Suppressor macrophage treated with lipopolysaccharide for 4 hours (primary cell): Measurements from ENCODE around the gene PPP6R2.
"Not testable (repeated sequence)": the region's sequence is repeated elsewhere in the genome, so short reads cannot be mapped to it uniquely, and the experiment has no call there.

Experiments
- DNase-seq: peaks from one replicate; pipeline ENCODE4 v3.0.0-alpha.2; 2020

The PPP6R2 gene

DNA sequence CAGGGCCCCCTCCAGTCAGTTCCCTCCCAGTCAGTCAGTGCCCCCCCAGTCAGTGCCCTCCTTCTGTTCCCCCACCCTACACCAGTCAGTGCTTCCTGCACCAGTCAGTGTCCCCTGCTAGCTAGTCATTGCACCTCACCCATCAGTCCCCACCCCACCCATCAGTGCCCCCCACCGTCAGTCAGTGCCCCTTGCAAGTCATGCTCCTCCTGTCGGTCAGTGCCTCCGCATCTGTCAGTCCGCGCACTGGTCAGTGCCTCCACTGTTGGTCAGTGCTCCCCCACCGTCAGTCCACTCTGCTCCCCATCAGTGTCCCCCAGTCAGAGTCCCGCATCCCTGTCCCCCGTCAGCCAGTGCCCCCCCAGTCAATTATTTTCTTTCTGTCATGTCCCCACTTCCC is 3.3 kb downstream of the PPP6R2 start:
- no peak for DNase-seq

DNA sequence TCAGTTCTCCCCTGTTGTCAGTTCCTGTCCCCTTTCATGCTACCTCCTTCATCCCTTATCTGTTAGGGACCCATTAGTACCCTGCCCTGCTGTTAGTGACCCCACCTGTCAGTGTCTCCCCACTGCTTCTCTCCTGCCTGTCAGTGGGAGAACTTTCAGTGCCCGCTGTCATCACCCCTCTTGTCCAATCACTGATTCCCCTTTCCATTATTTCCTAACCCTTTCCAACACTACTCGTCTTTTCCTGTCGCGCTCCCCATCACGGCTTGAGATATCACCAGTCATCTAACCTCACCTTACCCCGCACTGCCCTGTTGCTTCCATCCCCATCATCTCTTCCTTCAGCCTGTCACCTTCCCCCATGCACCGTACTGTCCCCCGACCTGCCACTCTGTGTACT is 4.0 kb downstream of the PPP6R2 start:
- no peak for DNase-seq

DNA sequence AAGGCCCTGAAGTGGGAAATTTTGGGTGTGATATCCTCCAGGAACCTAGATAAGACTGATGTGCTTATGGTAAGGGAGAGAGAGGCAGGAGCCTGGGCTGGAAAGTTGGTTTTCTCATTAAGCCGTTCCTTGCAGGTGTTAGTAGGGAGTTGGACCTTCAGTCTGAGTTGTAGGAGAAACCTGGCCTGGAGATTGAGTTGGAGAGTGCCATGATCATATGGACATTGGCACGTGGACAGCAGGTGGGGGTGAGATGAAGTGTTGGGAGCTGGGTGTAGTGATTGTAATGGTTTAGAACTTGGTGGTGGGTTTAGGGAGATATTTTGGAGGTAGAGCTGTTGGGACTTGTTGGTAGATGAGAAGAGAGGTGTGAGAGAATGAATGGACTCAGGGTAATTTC is 4.9 kb downstream of the PPP6R2 start:
- DNase-seq = no peak

DNA sequence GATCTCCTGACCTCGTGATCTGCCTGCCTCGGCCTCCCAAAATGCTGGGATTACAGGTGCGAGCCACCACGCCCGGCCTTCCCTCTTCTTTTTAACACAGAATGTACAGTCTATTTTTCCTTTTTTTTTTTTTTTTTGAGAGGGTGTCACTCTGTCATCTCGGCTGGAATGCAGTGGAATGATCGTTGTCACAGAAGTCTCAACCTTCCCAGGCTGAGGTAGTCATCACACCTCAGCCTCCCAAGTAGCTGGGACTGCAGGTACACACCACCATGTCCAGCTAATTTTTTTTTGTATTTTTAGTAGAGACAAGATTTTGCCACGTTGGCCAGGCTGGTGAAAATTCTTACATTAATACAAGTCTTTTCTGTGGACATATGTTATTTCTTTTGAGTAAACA is 13.1 kb downstream of the PPP6R2 start:
- no peak for DNase-seq

DNA sequence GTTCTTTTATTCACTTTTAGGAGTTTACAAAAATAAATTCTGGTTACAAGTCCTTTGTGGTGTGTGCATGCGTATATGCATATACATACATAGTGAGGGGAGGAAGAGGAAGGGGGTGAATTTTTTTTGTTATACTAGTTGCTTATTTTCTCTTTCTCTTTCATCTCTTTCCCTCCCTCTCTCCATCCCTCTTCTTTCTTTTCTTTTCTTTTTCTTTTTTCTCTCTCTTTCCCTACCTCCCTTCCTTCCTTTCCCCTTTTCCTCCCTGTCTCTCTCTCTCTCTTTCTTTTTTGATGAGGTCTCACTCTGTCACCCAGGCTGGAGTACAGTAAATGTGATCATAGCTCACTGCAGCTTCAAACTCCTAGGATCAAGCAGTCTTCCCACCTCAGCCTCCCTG is 14.1 kb downstream of the PPP6R2 start:
- no peak for DNase-seq

DNA sequence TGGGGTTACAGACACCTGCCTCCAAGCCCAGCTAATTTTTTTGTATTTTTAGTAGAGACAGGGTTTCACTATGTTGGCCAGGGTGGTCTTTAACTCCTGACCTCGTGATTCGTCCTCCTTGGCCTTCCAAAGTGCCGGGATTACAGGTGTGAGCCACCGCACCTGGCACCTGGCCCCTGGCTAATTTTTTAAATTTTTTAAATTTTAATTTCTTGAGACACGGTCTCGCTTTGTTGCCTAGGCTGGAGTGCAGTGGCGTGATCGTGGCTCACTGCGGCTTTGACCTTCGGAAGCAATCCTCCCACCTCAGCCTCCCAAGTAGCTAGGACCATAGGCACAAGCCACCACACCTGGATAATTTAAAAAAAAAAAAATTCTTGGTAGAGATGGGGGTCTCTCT is 14.6 kb downstream of the PPP6R2 start:
- DNase-seq = no peak

DNA sequence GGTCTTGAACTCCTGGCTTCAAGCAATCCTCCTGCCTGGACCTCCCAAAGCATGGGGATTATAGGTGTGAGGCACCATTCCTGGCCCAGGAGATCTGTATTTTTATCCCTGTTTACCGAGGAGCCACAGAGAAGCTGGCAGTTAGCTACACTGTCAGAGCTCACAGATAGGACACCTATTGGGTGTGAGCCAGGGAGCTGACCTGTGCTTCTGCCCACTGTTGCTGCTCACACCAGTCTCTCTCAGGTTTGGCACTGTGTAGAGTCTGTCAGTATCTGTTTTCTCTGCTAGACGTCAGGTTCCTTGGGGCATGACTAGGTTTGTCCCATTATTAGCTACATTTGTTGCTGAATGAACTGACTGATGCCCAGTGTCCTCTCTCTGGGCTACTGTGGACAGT is 17.5 kb downstream of the PPP6R2 start:
- no peak for DNase-seq

DNA sequence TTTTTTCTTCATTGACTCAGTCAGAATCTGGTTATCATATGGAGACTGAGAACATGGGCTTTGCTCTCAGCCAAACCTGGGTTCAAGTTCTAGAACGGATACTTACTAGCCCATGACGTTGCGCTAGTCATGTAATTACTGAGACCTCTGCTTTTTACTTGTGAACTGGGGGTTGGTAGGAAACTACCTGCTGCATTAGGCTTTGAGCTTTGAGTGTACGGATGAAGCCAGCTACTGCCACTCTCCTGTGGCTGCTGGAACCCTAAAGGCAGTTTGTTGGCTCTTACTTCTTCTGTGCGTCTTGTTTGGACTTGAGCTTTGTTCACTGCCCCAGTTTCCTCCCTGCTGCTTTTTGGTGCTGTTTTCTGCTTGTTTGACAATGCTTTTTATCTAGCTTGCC is 18.1 kb downstream of the PPP6R2 start:
- DNase-seq = no peak

DNA sequence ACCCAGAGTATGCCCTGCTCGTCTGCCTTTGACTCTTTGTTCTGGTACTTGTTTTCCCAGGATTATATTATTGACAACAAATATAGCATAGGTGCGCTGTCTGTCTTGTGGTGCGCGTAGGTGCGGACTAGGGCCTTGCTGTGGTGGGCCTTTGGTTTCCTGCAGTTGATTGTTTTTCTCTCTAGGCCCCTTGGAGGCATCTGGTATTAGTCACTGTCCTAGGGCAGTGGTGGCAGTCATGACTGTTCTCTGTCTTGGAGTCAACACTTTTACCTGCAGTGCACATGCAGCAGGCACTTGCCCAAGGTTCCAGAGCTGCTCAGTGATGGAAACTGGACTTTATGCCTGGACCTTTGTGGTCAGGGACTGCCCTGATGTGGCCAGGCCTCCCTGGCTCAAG is 18.6 kb downstream of the PPP6R2 start:
- DNase-seq = no peak

DNA sequence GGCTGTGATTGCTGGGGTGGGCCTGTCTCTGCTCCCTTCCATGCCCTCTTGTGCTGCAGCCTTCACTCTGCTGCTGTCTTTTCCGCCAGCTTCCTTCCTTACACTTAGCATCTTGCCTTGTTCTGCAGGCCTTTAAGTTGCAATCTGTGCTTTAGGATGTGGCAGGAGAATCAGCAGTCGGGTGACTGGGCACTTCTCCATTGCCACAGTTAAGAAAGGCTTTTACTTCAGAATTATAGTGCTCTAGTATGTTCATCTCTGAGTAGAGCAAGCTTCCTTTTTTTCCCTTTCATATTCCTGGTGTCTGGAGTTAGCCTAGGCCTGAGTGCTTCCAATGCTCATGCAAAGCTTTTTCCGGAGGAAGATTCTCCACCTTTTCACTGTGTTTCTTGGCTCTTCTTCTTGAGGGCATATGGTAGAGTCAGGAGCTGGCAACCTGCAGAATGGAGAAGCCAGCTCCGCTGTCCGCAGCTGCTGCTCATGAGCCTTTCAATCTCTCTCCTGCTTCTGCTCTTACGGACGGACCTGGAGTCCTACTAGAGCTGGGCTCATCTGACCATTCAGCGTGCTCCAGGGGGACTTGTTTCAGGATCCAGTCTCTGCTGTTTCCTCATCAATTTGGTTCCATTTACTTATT is 20.2 kb downstream of the PPP6R2 start:
- no peak for DNase-seq

DNA sequence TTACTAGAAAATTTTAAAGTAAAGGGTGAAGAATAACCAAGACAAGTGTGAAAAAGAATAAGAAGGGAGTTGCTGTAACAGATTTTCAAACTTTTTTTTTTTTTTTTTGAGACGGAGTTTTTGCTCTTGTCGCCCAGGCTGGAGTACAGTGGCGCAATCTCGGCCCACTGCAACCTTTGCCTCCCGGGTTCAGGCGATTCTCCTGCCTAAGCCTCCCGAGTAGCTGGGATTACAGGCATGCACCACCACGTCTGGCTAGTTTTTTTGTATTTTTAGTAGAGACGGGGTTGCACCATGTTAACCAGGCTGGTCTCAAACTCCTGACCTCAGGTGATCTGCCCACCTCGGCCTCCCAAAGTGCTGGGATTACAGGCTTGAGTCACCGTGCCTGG is 20.7 kb downstream of the PPP6R2 start:
- not testable (repeated sequence) for DNase-seq

DNA sequence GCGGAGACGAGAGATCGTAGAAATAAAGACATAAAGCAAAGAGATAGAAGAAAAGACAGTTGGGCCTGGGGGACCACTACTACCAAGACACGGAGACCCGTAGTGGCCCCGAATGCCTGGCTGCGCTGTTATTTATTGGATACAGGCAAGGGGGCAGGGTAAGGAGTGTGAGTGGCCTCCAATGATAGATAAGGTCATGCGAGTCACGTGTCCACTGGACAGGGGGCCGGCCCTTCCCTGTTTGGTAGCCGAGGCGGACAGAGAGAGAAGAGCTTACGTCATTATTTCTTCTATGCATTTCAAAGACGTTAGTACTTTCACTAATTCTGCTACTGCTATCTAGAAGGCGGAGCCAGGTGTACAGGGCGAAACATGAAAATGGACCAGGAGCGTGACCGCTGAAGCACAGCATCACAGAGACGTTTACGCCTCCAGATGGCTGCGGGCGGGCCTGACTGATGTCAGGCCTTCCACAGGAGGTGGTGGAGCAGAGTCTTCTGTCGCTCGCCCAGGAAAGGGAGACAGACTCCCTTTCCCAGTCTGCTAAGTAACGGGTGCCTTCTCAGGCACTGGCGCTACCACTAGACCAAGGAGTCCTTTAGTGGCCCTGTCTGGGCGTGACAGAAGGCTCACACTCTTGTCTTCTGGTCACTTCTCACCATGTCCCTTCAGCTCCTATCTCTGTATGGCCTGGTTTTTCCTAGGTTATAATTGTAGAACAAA is 24.8 kb downstream of the PPP6R2 start:
- DNase-seq = no peak

DNA sequence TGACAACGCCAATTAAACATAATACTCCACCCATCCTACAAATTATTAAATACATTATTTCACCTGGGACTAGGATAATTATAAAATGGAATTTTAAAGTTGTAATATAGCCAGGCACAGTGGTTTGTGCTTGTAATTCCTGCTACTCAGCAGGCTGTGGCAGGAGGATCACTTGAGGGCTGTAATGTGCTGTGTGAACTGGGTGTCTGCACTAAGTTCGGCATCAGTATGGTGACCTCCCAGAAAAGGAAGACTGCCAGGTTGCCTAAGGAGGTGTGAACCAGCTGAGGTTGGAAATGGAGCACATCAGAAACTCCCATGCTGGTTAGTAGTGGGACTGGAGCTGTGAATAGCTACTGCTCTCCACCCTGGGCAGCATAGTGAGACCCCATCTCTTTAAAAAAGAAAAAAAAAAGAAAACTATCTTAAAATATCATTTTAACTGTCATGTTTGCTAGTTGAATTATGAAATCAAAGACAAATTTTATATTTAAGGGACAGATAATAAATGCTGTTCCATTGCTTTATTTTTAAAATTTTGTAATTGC is 28.0 kb downstream of the PPP6R2 start:
- DNase-seq = no peak

DNA sequence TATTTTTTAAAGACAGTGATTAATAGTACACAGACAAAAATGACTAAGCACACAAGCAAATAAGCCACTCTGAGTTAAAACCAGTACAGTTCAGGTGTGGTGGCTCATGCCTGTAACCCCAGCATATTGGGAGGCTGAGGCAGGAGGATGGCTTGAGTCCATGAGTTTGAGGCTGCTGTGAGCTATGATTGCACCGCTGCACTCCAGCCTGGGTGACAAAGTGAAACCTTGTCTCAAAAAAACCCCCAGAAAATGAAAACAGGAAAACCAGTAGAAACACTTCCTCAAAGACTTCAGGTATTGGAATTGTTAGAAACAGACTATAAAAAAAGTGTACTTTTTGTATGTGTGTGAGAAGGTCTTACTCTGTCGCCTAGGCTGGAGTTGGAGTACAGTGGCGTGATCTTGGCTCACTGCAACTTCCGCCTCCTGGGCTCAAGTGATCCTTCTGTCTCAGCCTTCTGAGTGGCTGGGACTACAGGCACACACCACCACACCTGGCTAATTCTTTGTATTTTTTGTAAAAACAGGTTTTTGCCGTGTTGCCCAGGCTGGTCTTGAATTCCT is 33.0 kb downstream of the PPP6R2 start:
- peak; percentile 23 for DNase-seq

DNA sequence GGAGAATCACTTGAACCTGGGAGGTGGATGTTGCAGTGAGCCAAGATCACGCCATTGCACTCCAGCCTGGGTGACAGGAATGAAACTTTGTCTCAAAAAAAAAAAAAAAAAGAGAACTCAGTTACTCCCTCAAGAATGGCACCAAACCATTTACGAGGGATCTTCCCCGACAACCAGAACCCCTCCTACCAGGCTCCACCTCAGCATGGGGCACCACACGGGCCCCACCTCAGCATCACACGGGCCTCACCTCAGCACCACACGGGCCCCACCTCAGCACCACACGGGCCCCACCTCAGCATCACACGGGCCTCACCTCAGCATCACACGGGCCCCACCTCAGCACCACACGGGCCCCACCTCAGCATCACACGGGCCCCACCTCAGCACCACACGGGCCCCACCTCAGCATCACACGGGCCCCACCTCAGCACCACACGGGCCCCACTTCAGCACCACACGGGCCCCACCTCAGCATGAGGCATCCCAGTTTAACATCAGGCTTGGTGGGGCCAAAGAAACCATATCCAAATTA is 38.0 kb downstream of the PPP6R2 start:
- DNase-seq = not testable (repeated sequence)

DNA sequence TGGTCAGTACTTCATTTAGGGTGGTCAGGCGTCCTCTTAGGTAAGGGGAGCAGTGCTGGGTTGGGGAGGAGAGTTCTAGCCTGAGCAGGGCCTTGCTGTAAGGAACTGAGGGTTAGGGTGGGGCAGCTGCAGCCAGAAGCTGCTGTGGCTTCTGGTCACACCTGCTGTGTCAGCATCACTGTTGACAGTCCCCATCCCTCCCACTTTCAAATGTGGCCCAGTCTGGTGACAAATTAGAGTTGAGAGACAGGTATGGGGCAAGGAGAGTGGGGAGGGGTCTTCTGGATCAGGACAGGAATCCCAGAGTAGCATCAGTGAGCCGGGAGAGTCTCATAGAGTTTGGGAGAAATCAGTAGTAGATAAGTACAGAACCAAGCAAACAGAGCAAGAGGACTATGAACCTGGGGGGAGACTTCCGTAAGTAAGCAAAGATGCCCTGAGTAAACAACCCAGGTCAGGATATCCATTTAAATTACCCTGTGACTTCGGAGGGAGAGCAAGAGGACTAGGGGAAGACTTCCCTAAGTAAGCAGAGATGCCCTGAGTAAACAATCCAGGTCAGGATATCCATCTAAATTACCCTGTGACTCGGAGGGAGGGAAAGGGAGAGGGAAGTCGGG is 53.7 kb downstream of the PPP6R2 start:
- DNase-seq = no peak

DNA sequence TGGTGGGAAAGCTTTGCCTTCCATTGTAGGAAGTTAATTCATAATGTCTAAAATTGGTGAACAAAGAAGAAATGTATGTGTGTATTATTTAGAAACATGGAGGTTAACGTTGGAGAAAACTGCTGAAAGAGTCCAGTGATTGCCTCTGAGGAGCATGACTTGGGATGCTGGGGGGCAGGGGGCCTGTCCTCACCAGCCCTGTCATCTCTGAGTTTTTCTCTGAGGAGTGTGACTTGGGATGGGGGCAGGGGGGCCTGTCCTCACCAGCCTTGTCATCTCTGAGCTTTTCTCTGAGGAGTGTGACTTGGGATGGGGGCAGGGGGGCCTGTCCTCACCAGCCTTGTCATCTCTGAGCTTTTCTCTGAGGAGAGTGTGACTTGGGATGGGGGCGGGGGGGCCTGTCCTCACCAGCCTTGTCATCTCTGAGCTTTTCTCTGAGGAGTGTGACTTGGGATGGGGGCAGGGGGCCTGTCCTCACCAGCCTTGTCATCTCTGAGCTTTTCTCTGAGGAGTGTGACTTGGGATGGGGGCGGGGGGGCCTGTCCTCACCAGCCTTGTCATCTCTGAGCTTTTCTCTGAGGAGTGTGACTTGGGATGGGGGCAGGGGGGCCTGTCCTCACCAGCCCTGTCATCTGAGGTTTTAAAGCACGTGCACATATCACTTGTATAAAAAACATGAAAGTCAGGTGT is 54.4 kb downstream of the PPP6R2 start:
- DNase-seq = peak; percentile 73

DNA sequence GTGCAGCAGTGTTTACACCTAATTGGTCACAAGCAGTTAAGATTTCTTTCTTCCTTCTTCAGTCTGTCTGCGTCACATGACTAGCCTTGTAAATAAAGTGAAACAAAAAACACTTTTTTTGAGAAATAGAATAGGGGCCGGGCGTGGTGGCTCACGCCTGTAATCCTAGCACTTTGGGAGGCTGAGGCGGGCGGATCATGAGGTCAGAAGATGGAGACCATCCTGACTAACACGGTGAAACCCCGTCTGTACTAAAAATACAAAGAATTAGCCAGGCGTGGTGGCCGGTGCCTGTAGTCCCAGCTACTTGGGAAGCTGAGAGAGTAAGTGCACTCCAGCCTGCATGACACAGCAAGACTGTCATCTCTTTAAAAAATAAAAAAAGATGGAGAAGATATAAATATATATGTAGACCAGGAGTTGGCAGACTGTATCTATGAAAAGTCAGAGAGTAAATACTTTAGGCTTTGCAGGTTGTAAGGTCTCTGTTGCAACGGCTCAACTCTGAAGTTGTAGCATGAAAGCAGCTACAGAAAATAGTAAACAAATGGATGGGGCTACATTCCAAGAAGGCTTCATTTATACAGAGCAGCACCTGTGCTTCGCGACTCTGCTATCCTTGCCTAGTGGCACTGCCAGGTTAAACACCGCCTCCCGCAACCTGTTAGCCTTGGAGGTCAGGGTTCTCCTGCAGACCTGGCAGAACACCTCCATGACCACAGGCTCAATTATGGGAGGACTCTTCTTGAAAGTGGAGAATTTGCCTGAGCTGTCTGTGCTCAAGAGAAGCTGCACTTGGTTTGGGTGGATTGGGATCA is 55.9 kb downstream of the PPP6R2 start:
- peak; percentile 83 for DNase-seq

DNA sequence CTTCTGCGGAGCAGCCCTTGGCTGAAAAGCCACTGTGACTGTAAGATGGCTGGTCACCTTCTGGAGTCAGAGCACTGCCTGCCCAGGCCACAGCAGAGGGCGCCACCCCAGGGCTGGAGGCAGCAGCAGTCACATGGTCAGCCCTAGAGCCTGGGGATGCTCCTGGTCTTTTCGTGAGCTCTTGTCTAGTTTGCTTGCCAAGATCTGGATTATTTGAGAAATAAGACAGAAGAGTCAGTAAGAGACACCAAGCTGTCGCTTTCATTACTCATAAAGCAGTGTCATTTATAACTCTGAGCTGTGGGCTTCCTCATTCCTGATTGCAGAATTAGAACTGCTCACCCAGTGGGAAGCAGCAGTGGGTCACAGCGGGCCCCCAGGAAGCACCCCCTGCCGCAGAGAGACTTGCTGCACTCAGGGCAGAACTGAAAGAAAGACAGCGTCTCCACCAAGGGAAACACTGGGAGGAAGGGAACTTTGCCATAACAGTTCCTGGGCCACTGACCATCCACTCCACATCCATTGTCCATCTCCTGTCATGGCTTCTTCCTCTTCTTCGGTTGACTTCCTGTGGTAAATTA is 56.7 kb downstream of the PPP6R2 start:
- DNase-seq = peak; percentile 92

DNA sequence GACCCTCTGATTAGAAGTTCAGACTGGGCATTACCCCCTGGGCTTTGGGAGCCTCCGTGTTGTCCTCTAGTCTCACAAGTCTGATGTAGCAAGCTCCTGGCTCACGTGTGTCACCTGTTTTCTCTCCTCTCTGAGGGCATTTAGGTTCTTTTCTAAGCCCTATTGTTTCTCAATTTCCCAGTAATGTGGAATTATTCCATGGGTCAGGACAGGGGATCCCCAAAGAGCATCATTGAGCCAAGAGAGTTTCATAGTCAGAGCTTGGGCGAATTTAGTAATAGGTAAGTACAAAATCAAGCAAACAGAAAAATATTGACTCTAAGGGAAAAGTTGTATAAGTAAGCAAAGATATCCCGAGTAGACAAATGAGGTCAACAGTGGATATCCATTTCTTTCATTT is 57.3 kb downstream of the PPP6R2 start:
- DNase-seq = peak; percentile 53

DNA sequence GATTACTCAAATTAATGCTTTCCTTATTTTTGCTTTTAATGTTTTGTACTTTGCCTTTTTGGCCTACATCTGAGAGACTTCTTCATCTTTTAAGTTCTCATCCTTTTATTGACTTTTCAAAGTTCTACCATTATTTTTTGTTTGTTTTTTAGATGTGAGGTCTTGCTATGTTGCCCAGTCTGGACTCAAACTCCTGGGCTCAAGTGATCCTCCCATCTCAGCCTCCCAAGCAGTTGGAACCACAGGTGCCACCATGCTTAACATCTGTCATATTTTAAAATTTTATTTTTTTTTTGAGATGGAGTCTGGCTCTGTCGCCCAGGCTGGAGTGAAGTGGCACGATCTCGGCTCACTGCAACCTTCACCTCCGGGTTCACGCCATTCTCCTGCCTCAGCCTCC is 57.8 kb downstream of the PPP6R2 start:
- DNase-seq = no peak

DNA sequence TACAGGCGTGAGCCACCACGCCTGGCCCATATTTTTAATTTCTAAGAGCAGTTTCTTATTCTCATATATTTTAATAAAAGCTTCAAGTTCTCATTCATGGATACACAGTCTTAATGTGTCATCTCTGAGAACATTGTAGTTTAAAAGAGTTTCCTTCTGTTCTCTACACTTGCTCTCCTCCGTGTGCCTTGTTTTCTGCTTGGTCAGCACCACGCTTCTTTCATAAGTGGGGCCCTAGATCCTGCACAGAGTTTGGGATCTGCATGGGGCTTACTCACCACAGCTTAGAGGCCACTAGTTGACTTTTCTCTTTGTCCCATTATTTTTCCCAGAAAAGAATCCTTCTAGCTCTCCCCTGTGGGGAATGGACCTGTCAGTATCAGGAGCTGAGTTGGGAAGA is 58.8 kb downstream of the PPP6R2 start:
- no peak for DNase-seq
